ENCODE results near the gene CBX8.

The CBX8 gene

GRCh38 chr17:79791735-79792161 lies 5.1 kb downstream of the CBX8 start:
- DNase-seq: no peak

- no peak for DNase-seq
Measured at GRCh38 chr17:79790805-79791734, 5.8 kb downstream of the CBX8 start.

- peak in 1 of 2 experiments; percentile 47 for DNase-seq
Measured at GRCh38 chr17:79789943-79790804, 6.7 kb downstream of the CBX8 start.

- DNase-seq: no peak
Measured at GRCh38 chr17:79788989-79789942, 7.6 kb downstream of the CBX8 start.

- no peak for DNase-seq
Measured at GRCh38 chr17:79788455-79788854, 8.4 kb downstream of the CBX8 start.

- DNase-seq: no peak
Measured at GRCh38 chr17:79786930-79787643, 9.8 kb downstream of the CBX8 start.

- no peak for DNase-seq
Measured at GRCh38 chr17:79785900-79786810, 10.7 kb downstream of the CBX8 start.

- DNase-seq: no peak
Measured at GRCh38 chr17:79785017-79785899, 11.6 kb downstream of the CBX8 start.

GRCh38 chr17:79784353-79785016 lies 12.4 kb downstream of the CBX8 start:
- DNase-seq: no peak

GRCh38 chr17:79783891-79784290 lies 13.0 kb downstream of the CBX8 start:
- DNase-seq: no peak

GRCh38 chr17:79781736-79782575 lies 14.9 kb downstream of the CBX8 start:
- no peak for DNase-seq

GRCh38 chr17:79781012-79781650 lies 15.7 kb downstream of the CBX8 start:
- DNase-seq: no peak

GRCh38 chr17:79779661-79780365 lies 17.1 kb downstream of the CBX8 start:
- no peak for DNase-seq

- no peak for DNase-seq
Measured at GRCh38 chr17:79779084-79779529, 17.8 kb downstream of the CBX8 start.

GRCh38 chr17:79778504-79779083 lies 18.3 kb downstream of the CBX8 start:
- peak in 1 of 2 experiments; percentile 10 for DNase-seq

GRCh38 chr17:79777894-79778503 lies 18.9 kb downstream of the CBX8 start, which contains the start of gene CBX2:
CBX2 (plus strand) TSS chr17:79778148; CDS start chr17:79778236, 88 bp downstream.
- DNase-seq: peak; percentile 80 to 83

Measured in activated CD4-positive, alpha-beta T cell treated with anti-CD3 and anti-CD28 coated beads, Interleukin-2, amount 50 U/mL, for 48 hours (primary cell).